ENCODE data around the gene HIF3A. TPM values are rescaled to one million over a fixed set of nuclear protein-coding genes. Genes with fewer than 3 reads are reported as not detected.

HIF3A gene
- total and polyA plus RNA-seq, 11 donors = 32.8 to 117 (median 63.4) TPM

DNA sequence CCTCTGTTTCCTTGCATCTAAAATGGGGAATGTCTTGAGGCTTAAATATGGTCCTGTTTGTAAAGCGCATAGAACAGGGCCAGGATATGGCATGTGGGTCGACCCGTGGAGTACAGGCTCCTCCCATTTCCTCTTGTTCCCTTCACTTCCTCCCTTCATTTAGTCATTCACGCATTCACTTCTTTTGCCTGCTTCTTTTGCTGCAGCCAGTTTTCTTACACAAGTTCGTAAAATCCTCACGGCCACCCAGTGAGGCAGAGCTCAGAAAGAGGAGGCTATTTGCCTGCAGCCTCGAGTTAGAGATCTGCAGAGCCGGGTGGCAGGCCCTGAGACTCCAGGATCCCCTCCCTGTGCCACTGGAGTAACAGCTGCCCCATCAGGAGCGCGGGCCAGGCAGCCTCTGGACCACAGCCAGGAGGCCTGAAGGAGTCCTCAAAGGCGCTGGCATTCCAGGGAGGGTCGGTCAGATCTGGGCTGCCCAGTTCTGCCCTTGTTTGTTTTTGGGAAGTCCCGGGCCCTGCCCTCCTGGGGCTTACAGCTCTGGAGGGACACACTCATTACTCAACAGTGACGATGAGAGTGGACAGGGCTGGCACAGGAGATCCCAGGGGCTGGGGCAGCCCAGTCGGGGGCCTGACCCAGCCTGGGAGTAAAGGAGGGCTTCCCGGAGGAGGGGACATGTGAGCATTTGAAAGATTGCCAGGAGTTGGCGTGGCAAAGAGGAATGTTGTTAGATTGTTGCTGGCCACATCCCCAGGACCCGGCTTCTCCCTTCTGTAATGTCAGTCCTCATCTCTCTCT, 54.6 kb downstream of the HIF3A start:
- Histone ChIP-seq H3K4me1 (peaks cover 7 to 91% (median 59%) of the 10 kb centered on the region in 12 donors), H3K27ac (peak overlapping the region in 11 of 12 donors; percentile 52 to 87 (median 79)), H3K36me3 (peaks cover 0 to 31% (median 23%) of the 10 kb centered on the region in 9 donors), H3K27me3 (no peaks in the 10 kb centered on the region), H3K4me3 (peak overlapping the region in 4 of 12 donors; percentile 0 to 25 (median 12)), H3K9me3 (no peaks in the 10 kb centered on the region)
- 19 to 29% (median 25%) methylated on average over 17 to 18 of the region's 18 CpGs for WGBS, 4 donors
- ATAC-seq (no peak), DNase-seq (peak in 3 of 5 donors; percentile 30 to 67 (median 55))
- no peak for TF ChIP-seq POLR2A (IDR thresholded peaks at IDR 0.05)
- TF ChIP-seq, protein P1, sequence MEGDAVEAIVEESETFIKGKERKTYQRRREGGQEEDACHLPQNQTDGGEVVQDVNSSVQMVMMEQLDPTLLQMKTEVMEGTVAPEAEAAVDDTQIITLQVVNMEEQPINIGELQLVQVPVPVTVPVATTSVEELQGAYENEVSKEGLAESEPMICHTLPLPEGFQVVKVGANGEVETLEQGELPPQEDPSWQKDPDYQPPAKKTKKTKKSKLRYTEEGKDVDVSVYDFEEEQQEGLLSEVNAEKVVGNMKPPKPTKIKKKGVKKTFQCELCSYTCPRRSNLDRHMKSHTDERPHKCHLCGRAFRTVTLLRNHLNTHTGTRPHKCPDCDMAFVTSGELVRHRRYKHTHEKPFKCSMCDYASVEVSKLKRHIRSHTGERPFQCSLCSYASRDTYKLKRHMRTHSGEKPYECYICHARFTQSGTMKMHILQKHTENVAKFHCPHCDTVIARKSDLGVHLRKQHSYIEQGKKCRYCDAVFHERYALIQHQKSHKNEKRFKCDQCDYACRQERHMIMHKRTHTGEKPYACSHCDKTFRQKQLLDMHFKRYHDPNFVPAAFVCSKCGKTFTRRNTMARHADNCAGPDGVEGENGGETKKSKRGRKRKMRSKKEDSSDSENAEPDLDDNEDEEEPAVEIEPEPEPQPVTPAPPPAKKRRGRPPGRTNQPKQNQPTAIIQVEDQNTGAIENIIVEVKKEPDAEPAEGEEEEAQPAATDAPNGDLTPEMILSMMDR (IDR thresholded peaks at IDR 0.05) = no peak
- intact Hi-C loops (cut with DNase I) = loop anchor here in 1 of 10 donors (10.0 kb wide), 1 partner anchor 67 kb away; no protein-coding TSS in a partner anchor

DNA sequence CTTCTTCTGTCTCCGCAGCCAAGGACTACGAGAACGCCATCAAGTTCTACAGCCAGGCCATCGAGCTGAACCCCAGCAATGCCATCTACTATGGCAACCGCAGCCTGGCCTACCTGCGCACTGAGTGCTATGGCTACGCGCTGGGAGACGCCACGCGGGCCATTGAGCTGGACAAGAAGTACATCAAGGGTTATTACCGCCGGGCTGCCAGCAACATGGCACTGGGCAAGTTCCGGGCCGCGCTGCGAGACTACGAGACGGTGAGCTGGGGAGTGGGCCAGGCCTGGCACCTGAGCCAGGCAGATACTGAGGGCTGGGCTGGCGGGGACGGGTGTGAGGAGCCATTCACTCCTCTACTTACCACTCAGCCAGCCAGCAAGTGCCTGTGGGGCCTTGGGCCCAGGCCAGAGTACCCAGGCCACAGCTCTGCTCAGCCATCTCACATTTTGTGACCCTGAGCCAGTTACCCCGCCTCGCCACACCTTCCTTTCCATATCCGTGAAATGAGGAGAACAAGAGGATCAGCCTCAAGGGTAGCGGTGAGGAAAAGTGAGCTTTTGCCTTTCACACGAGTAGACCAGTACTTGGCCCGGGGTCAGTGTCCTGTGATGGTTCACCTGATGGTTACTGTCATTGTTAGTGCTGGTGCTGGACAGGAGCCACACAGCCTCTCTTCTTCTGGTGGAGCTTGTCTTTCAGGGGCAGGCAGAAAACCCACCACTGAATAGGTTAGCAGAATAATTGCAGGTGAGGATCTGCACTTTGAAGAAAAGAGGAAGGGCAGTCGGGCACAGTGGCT, 57.1 kb downstream of the HIF3A start:
- no peaks in the 10 kb centered on the region for H3K9me3 ChIP-seq
- peak in 3 of 5 donors; percentile 48 to 75 (median 62) for DNase-seq
- no peak overlapping the region for H3K4me3 ChIP-seq
- peaks cover 7 to 74% (median 48%) of the 10 kb centered on the region in 12 donors for H3K4me1 ChIP-seq
- intact Hi-C loops (cut with DNase I) = loop anchor here in 1 of 10 donors (10.0 kb wide), 1 partner anchor 69 kb away; no protein-coding TSS in a partner anchor
- no peaks in the 10 kb centered on the region for H3K27me3 ChIP-seq
- H3K36me3 ChIP-seq = peaks cover 0 to 52% (median 35%) of the 10 kb centered on the region in 9 donors
- peak in 2 of 4 donors; percentile 29 to 43 for ATAC-seq
- H3K27ac ChIP-seq = peak overlapping the region in 4 of 12 donors; percentile 13 to 38 (median 37)
- TF ChIP-seq POLR2A (IDR thresholded peaks at IDR 0.05) = no peak
- TF ChIP-seq, protein P1 (IDR thresholded peaks at IDR 0.05) = no peak
- 74 to 92% (median 76%) methylated on average over 22 to 28 of the region's 28 CpGs for WGBS, 4 donors

DNA sequence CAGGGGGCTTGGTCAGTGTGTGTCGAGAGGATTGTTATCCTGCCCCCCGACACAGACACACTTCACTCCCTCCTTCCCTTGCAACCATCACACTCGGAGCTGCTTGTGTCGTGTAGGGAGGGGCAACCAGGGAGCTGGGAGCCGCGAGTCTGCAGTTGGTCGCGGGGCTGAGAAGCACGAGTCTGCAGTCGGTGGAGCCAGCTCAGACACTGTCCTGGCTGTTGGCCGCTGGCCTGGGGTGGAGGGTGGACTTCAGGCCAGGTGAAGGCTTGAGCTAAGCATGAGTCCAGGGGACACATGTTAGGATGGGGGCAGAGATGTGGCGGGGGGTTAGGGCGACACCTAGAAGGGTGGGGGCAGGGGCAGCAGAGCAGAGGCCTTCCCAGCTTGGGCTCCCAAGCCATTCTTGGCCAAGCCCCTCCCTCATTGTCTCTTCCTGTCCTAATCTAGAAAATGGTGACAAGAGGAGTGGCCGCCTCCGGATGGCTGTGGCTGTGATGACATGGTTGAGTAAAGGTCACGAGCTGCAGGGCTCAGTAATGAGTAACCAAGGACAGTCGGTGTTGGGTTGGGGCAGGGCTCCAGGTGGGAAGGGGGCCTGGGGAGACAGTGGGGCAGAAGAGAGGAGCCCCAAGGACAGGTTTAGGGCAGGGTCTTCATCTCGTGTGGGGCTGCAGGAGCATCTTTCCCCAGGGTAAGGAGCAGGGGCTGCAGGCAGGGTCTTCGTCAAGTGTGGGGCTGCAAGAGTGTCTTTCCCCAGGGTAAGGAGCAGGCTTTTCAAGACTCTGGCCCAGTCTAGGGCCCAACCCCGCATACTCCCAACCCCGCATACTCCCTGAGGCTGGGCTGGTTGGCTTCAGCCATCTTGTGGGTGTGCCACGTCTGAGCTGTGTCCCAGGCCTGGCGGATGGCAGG, 58.6 kb downstream of the HIF3A start:
- peaks cover 0 to 66% (median 38%) of the 10 kb centered on the region in 9 donors for H3K36me3 ChIP-seq
- intact Hi-C loops (cut with DNase I) = loop anchor here in 1 of 10 donors (10.0 kb wide), 1 partner anchor 71 kb away; no protein-coding TSS in a partner anchor
- peak overlapping the region in 8 of 12 donors; percentile 25 to 64 (median 43) for H3K27ac ChIP-seq
- no peak overlapping the region for H3K4me3 ChIP-seq
- WGBS, 4 donors = 55 to 58% (median 57%) methylated on average over 22 to 23 of the region's 23 CpGs
- ATAC-seq (peak; percentile 17 to 64 (median 56)), DNase-seq (peak in 2 of 5 donors; percentile 30 to 69)
- H3K9me3 ChIP-seq = no peaks in the 10 kb centered on the region
- no peak for TF ChIP-seq POLR2A (IDR thresholded peaks at IDR 0.05)
- TF ChIP-seq, protein P1 (IDR thresholded peaks at IDR 0.05) = no peak
- no peaks in the 10 kb centered on the region for H3K27me3 ChIP-seq
- peaks cover 7 to 60% (median 33%) of the 10 kb centered on the region in 12 donors for H3K4me1 ChIP-seq

All from heart left ventricle (tissue), 16 donors.